HepG2 (cell line): ENCODE measurements around the gene NME9. TPM values are rescaled to one million over a fixed set of nuclear protein-coding genes. Genes with fewer than 3 reads are reported as not detected.

Source experiments
- ATAC-seq: fragments of 200-7000 bp; cut with Tn5 transposase; 3 replicates; pipeline ENCODE4 v1.9.1; 2020; ENCODE audit warnings: mild to moderate bottlenecking, moderate library complexity
- BruUV-seq: library from RNA; stranded (reverse); fragments of 400-500 nt; replicated peaks from 2 replicates; lab custom pipeline; 2021; lab: Mats Ljungman, UMichigan
- CTCF ChIA-PET: fragments of 300-600 bp; formaldehyde crosslinking; extraction: SDS; loops from one replicate; lab custom pipeline; 2021; ENCODE audit warnings: low total read pairs, inconsistent platforms, low intra/inter-chr PET ratio; lab: Yijun Ruan, JAX
- POLR2A ChIA-PET: fragments of 350-600 bp; sonication (Branson Sonifier 250); formaldehyde crosslinking; loops from one replicate; lab custom pipeline; 2020; ENCODE audit warnings: antibody characterized with exemption, inconsistent platforms; lab: Yijun Ruan, JAX
- DNase-seq: peaks from one replicate; pipeline ENCODE4 v3.0.0-alpha.2; 2015; ENCODE audit warnings: low spot score
- FAIRE-seq: peaks from 3 replicates; lab custom pipeline; 2011; peaks lifted over from hg19 to GRCh38; lab: Jason Lieb, UNC
- H2AFZ ChIP-seq: one replicate; pipeline ENCODE4 v1.6.1; 2011; ENCODE audit warnings: low read length, inconsistent platforms
- H3K27ac ChIP-seq: fragments of 300-600 bp; 3 replicates; pipeline ENCODE4 v1.8.0; 2011; ENCODE audit warnings: mixed run types, mild to moderate bottlenecking, mixed read lengths, low read length, inconsistent platforms; ENCODE audit not compliant: insufficient read depth; ENCODE audit errors: extremely low read length
- H3K27me3 ChIP-seq, 2 experiments: fragments of 200-600 bp in 1 of 2; 2 replicates in 1 of 2; 3 replicates in 1 of 2; pipeline versions ENCODE4 v1.6.0 to v1.8.0; 2011; ENCODE audit warnings: low read length in 2 of 2, mild to moderate bottlenecking in 2 of 2, moderate library complexity in 2 of 2, inconsistent platforms in 1 of 2; ENCODE audit not compliant: insufficient read depth in 2 of 2, control insufficient read depth in 1 of 2
- H3K36me3 ChIP-seq, 2 experiments: fragments of 200-600 bp in 1 of 2; replicated peaks in 1 of 2; 2 replicates in 1 of 2; 3 replicates in 1 of 2; pipeline versions ENCODE4 v1.5.1 to v1.8.0; 2011; ENCODE audit warnings: low read length in 2 of 2, inconsistent platforms in 1 of 2; ENCODE audit not compliant: insufficient read depth in 2 of 2, control insufficient read depth in 1 of 2
- H3K4me1 ChIP-seq: 2 replicates; pipeline ENCODE4 v1.5.1; 2012; ENCODE audit warnings: low read length, inconsistent platforms; ENCODE audit not compliant: insufficient read depth
- H3K4me2 ChIP-seq: 2 replicates; pipeline ENCODE4 v1.6.0; 2011; ENCODE audit warnings: low read depth, low read length, inconsistent platforms
- H3K4me3 ChIP-seq, 3 experiments: fragments of 200-600 bp in 1 of 3; sonication (generic), shearing (Covaris generic) in 1 of 3; replicated peaks in 1 of 3; 2 replicates each; pipeline ENCODE4 v1.5.1; 2011 to 2016; ENCODE audit warnings: low read length in 3 of 3, inconsistent platforms in 2 of 3, low read depth in 2 of 3, mild to moderate bottlenecking in 2 of 3, control low read depth in 1 of 3, mixed read lengths in 1 of 3; ENCODE audit not compliant: insufficient read depth in 1 of 3
- H3K79me2 ChIP-seq: one replicate; pipeline ENCODE4 v1.6.1; 2011; ENCODE audit warnings: low read length, inconsistent platforms; ENCODE audit not compliant: insufficient read depth
- H3K9ac ChIP-seq: 2 replicates; pipeline ENCODE4 v1.6.0; 2011; ENCODE audit warnings: mild to moderate bottlenecking, low read depth, low read length, inconsistent platforms; ENCODE audit not compliant: insufficient read depth
- H3K9me3 ChIP-seq: 2 replicates; pipeline ENCODE4 v1.5.1; 2012; ENCODE audit warnings: mild to moderate bottlenecking, low read length
- H4K20me1 ChIP-seq: 2 replicates; pipeline ENCODE4 v1.6.0; 2011; ENCODE audit warnings: inconsistent platforms, mild to moderate bottlenecking, low read length, moderate library complexity; ENCODE audit not compliant: insufficient read depth
- FOXA1 ChIP-seq, 2 experiments: fragments of 450-650 bp in 1 of 2; sonication (generic) in 1 of 2; formaldehyde crosslinking in 1 of 2; IDR thresholded peaks; 2 replicates each; pipeline versions ENCODE4 v1.4.0 to v1.6.1; 2016 to 2020; ENCODE audit warnings: missing genetic modification reagents in 1 of 2
- FOXJ3 ChIP-seq: sonication (generic); formaldehyde crosslinking; IDR thresholded peaks from 2 replicates; pipeline ENCODE4 v1.4.0; 2020; ENCODE audit warnings: missing genetic modification reagents, mild to moderate bottlenecking, borderline replicate concordance
- HNRNPLL ChIP-seq: fragments of 200-400 bp; formaldehyde crosslinking; IDR thresholded peaks from 2 replicates; pipeline ENCODE4 v1.6.1; 2017; ENCODE audit warnings: mild to moderate bottlenecking, low read depth, low read length; ENCODE audit not compliant: poor library complexity, severe bottlenecking
- MEIS2 ChIP-seq: sonication (generic); formaldehyde crosslinking; IDR thresholded peaks from 2 replicates; pipeline ENCODE4 v1.9.0; 2021; ENCODE audit warnings: mild to moderate bottlenecking, missing genetic modification reagents
- MIER2 ChIP-seq: IDR thresholded peaks from 2 replicates; pipeline ENCODE4 v1.6.1; 2016; ENCODE audit warnings: missing biosample characterization, missing genetic modification reagents
- PAXIP1 ChIP-seq: sonication (generic); formaldehyde crosslinking; conservative IDR thresholded peaks from 2 replicates; pipeline ENCODE4 v1.4.0; 2020; ENCODE audit warnings: mild to moderate bottlenecking, missing genetic modification reagents, moderate library complexity
- ZBTB7A ChIP-seq: sonication (generic); formaldehyde crosslinking; IDR thresholded peaks from 2 replicates; pipeline ENCODE4 v1.8.0; 2022; ENCODE audit warnings: mild to moderate bottlenecking, missing genetic modification reagents
- ZKSCAN5 ChIP-seq: sonication (generic); formaldehyde crosslinking; IDR thresholded peaks from 2 replicates; pipeline ENCODE4 v1.5.1; 2020; ENCODE audit warnings: mild to moderate bottlenecking, missing genetic modification reagents
- ZNF333 ChIP-seq: sonication (generic); formaldehyde crosslinking; IDR thresholded peaks from 2 replicates; pipeline ENCODE4 v1.4.0; 2020; ENCODE audit warnings: mild to moderate bottlenecking, missing genetic modification reagents, borderline replicate concordance
- ZNF660 ChIP-seq: sonication (generic); formaldehyde crosslinking; IDR thresholded peaks from 2 replicates; pipeline ENCODE4 v1.5.1; 2020; ENCODE audit warnings: mild to moderate bottlenecking, low read depth, missing genetic modification reagents, borderline replicate concordance
- WGBS: methylation state at CpG from one replicate; pipeline ENCODE4 v1.1.6; 2017; ENCODE audit warnings: low lambda C conversion rate; 5-methylcytosine and 5-hydroxymethylcytosine counted together
- in situ Hi-C: cut with HindIII; loops from 2 replicates; pipeline ENCODE4 v1.10.0; 2017; ENCODE audit warnings: low pct_unique_long_range_greater_than_20kb; ENCODE audit not compliant: extremely low pct_ligation_motif_present
- intact Hi-C: fragments of 100-400 bp; cut with micrococcal nuclease; formaldehyde crosslinking; loops from one replicate; pipeline ENCODE4 v1.10.0; 2022; ENCODE audit not compliant: unreplicated experiment
- polyA plus RNA-seq, 8 experiments: library from polyadenylated mRNA; depleted of rRNA in 3 of 8; stranded (reverse) in 7 of 8; unstranded in 1 of 8; fragments of >200 nt; fragmentation: Illumina TruSeq in 4 of 8; extraction: Trizol in 4 of 8; gene quantifications; 2 replicates each; pipeline versions ENCODE4 v1.2.1 to v1.2.3, GENCODE V29; 2011 to 2016; ENCODE audit warnings: low read depth in 4 of 8, missing spikeins in 1 of 8, mixed read lengths in 1 of 8; ENCODE audit not compliant: insufficient read depth in 1 of 8
- total RNA-seq, 5 experiments: library from RNA; depleted of rRNA; stranded (reverse); fragments of >200 nt; fragmentation: Illumina TruSeq; extraction: Trizol; gene quantifications; 2 replicates each; pipeline ENCODE4 v1.2.3, GENCODE V29; 2016; ENCODE audit warnings: low read depth in 1 of 5
- TF ChIP-seq, protein P1 (sequence below), 2 experiments: fragments of 450-650 bp in 1 of 2; sonication (generic) in 1 of 2; formaldehyde crosslinking in 1 of 2; IDR thresholded peaks; 2 replicates each; pipeline versions ENCODE4 v1.6.1 to v1.8.0; 2016 to 2022; ENCODE audit warnings: antibody characterized with exemption in 1 of 2, mild to moderate bottlenecking in 1 of 2, missing genetic modification reagents in 1 of 2
- TF ChIP-seq, protein P2 (sequence below): IDR thresholded peaks from 2 replicates; pipeline ENCODE4 v1.6.1; 2016; ENCODE audit warnings: missing genetic modification reagents, missing compliant biosample characterization

The NME9 gene
- total and polyA plus RNA-seq, 2 of the 13 experiments (the other 11 are each of a cell fraction or from before 2014, with no cell fraction given) = not detected

- Histone ChIP-seq H3K9me3 (no peaks in the 10 kb centered on the region), H3K9ac (no peak overlapping the region), H2AFZ (no peak overlapping the region), H3K79me2 (no peaks in the 10 kb centered on the region), H3K4me1 (peaks cover 7% of the 10 kb centered on the region), H4K20me1 (no peaks in the 10 kb centered on the region), H3K4me2 (no peak overlapping the region), H3K27ac (no peak overlapping the region), H3K36me3 (peaks cover 0 to 1% of the 10 kb centered on the region in 2 experiments; a peak in 1 of 5 replicates), H3K4me3 (no peak overlapping the region), H3K27me3 (no peaks in the 10 kb centered on the region)
- DNase-seq = no peak
- in situ Hi-C loops = no loop called here
- no TSS peak for BruUV-seq
- intact Hi-C loops = no loop called here
- CTCF ChIA-PET = no interaction called here
- POLR2A ChIA-PET = no interaction called here
- no peak for FAIRE-seq
- WGBS = 43% methylated on average over 2 of the region's 2 CpGs
- ATAC-seq = no peak
- TF ChIP-seq ZNF333 = no peak
- TF ChIP-seq ZBTB7A (CRISPR knock-in tag) = no peak
- no peak for TF ChIP-seq MEIS2 (CRISPR knock-in tag)
- no peak for TF ChIP-seq PAXIP1 (CRISPR knock-in tag)
- no peak for TF ChIP-seq FOXA1 (IDR thresholded peaks at IDR 0.05)
- no peak for TF ChIP-seq FOXA1 (CRISPR knock-in tag; IDR thresholded peaks at IDR 0.05)
- TF ChIP-seq, protein P1, sequence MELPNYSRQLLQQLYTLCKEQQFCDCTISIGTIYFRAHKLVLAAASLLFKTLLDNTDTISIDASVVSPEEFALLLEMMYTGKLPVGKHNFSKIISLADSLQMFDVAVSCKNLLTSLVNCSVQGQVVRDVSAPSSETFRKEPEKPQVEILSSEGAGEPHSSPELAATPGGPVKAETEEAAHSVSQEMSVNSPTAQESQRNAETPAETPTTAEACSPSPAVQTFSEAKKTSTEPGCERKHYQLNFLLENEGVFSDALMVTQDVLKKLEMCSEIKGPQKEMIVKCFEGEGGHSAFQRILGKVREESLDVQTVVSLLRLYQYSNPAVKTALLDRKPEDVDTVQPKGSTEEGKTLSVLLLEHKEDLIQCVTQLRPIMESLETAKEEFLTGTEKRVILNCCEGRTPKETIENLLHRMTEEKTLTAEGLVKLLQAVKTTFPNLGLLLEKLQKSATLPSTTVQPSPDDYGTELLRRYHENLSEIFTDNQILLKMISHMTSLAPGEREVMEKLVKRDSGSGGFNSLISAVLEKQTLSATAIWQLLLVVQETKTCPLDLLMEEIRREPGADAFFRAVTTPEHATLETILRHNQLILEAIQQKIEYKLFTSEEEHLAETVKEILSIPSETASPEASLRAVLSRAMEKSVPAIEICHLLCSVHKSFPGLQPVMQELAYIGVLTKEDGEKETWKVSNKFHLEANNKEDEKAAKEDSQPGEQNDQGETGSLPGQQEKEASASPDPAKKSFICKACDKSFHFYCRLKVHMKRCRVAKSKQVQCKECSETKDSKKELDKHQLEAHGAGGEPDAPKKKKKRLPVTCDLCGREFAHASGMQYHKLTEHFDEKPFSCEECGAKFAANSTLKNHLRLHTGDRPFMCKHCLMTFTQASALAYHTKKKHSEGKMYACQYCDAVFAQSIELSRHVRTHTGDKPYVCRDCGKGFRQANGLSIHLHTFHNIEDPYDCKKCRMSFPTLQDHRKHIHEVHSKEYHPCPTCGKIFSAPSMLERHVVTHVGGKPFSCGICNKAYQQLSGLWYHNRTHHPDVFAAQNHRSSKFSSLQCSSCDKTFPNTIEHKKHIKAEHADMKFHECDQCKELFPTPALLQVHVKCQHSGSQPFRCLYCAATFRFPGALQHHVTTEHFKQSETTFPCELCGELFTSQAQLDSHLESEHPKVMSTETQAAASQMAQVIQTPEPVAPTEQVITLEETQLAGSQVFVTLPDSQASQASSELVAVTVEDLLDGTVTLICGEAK (IDR thresholded peaks at IDR 0.05) = no peak
- TF ChIP-seq, protein P1 (CRISPR knock-in tag; IDR thresholded peaks at IDR 0.05) = no peak
- TF ChIP-seq MIER2 = no peak
- TF ChIP-seq, protein P2, sequence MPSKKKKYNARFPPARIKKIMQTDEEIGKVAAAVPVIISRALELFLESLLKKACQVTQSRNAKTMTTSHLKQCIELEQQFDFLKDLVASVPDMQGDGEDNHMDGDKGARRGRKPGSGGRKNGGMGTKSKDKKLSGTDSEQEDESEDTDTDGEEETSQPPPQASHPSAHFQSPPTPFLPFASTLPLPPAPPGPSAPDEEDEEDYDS (CRISPR knock-in tag) = no peak
- TF ChIP-seq HNRNPLL = no peak
- no peak for TF ChIP-seq FOXJ3
- TF ChIP-seq ZKSCAN5 (CRISPR knock-in tag) = no peak
- TF ChIP-seq ZNF660 = no peak
Measured at GRCh38 chr3:138376663-138377062, 47.0 kb upstream of the NME9 start.
